ENCODE data around the gene ADAMTSL3. TPM values are rescaled to one million over a fixed set of nuclear protein-coding genes. Genes with fewer than 3 reads are reported as not detected.

Gene ADAMTSL3
- total and polyA plus RNA-seq, 2 of the 4 experiments (the other 2 are of a cell fraction) = under 0.01 to 0.02 TPM

GRCh38 chr15:83871808-83872559 lies 218.1 kb downstream of the ADAMTSL3 start:
- no peak overlapping the region; the same call in 1 of the 2 replicates for H2AK5ac ChIP-seq (ENCODE audit: low read depth, low read length)
- no peaks in the 10 kb centered on the region for H3K27me3 ChIP-seq (ENCODE audit: control insufficient read depth, insufficient read depth, low read length)
- peak overlapping the region; percentile 85 for H2BK120ac ChIP-seq (ENCODE audit: low read depth, low read length)
- dilution Hi-C loops (cut with HindIII; ENCODE audit: low sequenced_read_pairs, unreplicated experiment) (no loop called here), intact Hi-C loops (cut with micrococcal nuclease) (no loop called here), in situ Hi-C loops (cut with MboI; ENCODE audit: low sequenced_read_pairs) (no loop called here)
- CTCF ChIA-PET = no interaction called here
- no peaks in the 10 kb centered on the region for H4K20me1 ChIP-seq (ENCODE audit: insufficient read depth, low read length)
- H3K79me1 ChIP-seq (ENCODE audit: low read depth in 1 of 2, low read length in 2 of 2) = no peaks in the 10 kb centered on the region
- peak overlapping the region; percentile 33; the same call in 1 of the 2 replicates for H3K14ac ChIP-seq (replicated peaks; ENCODE audit: low read depth, low read length)
- peak overlapping the region; percentile 71; the same call in 1 of the 2 replicates for H3K27ac ChIP-seq (ENCODE audit: insufficient read depth, low read length)
- no peak for TF ChIP-seq RCOR1 (IDR thresholded peaks at IDR 0.05; ENCODE audit: insufficient replicate concordance, low read length)
- no peak for TF ChIP-seq RAD21 (IDR thresholded peaks at IDR 0.05; ENCODE audit: low read length)
- no peak for TF ChIP-seq FOS (IDR thresholded peaks at IDR 0.05; ENCODE audit: low read depth, low read length)
- no peak for TF ChIP-seq CHD1 (IDR thresholded peaks at IDR 0.05; ENCODE audit: low read depth, low read length)
- TF ChIP-seq NFE2L2 (IDR thresholded peaks at IDR 0.05; ENCODE audit: low read depth, low read length) = peak; percentile 79
- TF ChIP-seq MXI1 (IDR thresholded peaks at IDR 0.05; ENCODE audit: borderline replicate concordance, low read depth, low read length) = no peak
- no peak for TF ChIP-seq SMC3 (IDR thresholded peaks at IDR 0.05; ENCODE audit: low read depth, low read length)
- TF ChIP-seq BHLHE40 (IDR thresholded peaks at IDR 0.05; ENCODE audit: low read depth, low read length) = no peak
- TF ChIP-seq USF2 (IDR thresholded peaks at IDR 0.05; ENCODE audit: low read depth, low read length) = no peak
- TF ChIP-seq POLR2A (IDR thresholded peaks at IDR 0.05; ENCODE audit: low read depth, low read length) = no peak
- no peak for TF ChIP-seq RFX5 (IDR thresholded peaks at IDR 0.05; ENCODE audit: low read depth, low read length)
- TF ChIP-seq MAFK (IDR thresholded peaks at IDR 0.05; ENCODE audit: low read depth, low read length) = peak; percentile 85
- no peak for TF ChIP-seq CEBPB (IDR thresholded peaks at IDR 0.05; ENCODE audit: low read depth, low read length)
- no peak for TF ChIP-seq ELK1 (IDR thresholded peaks at IDR 0.05; ENCODE audit: borderline replicate concordance, low read depth, low read length)
- ATAC-seq (ENCODE audit: low read depth) = peak; percentile 97
- H2AK9ac ChIP-seq (replicated peaks; ENCODE audit: low read depth, low read length, poor library complexity) = no peak overlapping the region
- peak overlapping the region; percentile 51; the same call in 1 of the 3 replicates for H2BK15ac ChIP-seq (ENCODE audit: low read depth, low read length)
- peak; percentile 86 for DNase-seq
- no peak overlapping the region for H4K91ac ChIP-seq (ENCODE audit: insufficient read depth, low read depth, low read length)
- no peak overlapping the region for H3K56ac ChIP-seq (ENCODE audit: extremely low read depth, insufficient read depth, low read length)
- peak overlapping the region; percentile 84; the same call in 1 of the 2 replicates for H4K5ac ChIP-seq (ENCODE audit: low read depth, low read length)
- H2BK20ac ChIP-seq (ENCODE audit: low read depth, low read length) = peak overlapping the region; percentile 78; the same call in 1 of the 2 replicates
- POLR2A ChIA-PET (ENCODE audit: unreplicated experiment) = no interaction called here
- peaks cover 2% of the 10 kb centered on the region; the same call in 1 of the 2 replicates for H3K9me1 ChIP-seq (ENCODE audit: insufficient read depth, low read length)
- peak overlapping the region; percentile 86 for H3K18ac ChIP-seq (ENCODE audit: low read depth, low read length)
- H3K23ac ChIP-seq (ENCODE audit: low read depth, low read length) = no peak overlapping the region
- no TSS peak for BruUV-seq (replicated peaks)
- H3K9ac ChIP-seq (ENCODE audit: low read depth, low read length) = no peak overlapping the region
- no CpG with 5 or more reads among the region's 7 CpGs for WGBS, 2 experiments (ENCODE audit: extremely low coverage in 2 of 2, insufficient read length in 1 of 2)
- peak overlapping the region; percentile 52; the same call in 1 of the 2 replicates for H3K4ac ChIP-seq (ENCODE audit: low read depth, low read length)
- H2AFZ ChIP-seq (replicated peaks; ENCODE audit: low read length, poor library complexity) = peak overlapping the region; percentile 77
- H3K4me2 ChIP-seq (ENCODE audit: low read depth, low read length) = no peak overlapping the region; the same call in 1 of the 2 replicates
- H3K4me1 ChIP-seq (ENCODE audit: control insufficient read depth, insufficient read depth, low read length) = peaks cover 7% of the 10 kb centered on the region
- no peak overlapping the region for H3K4me3 ChIP-seq (ENCODE audit: insufficient read depth, low read depth, low read length)
- H3K36me3 ChIP-seq (ENCODE audit: control insufficient read depth, insufficient read depth, low read length) = no peaks in the 10 kb centered on the region
- H3K9me3 ChIP-seq (ENCODE audit: control insufficient read depth, insufficient read depth, low read length) = no peaks in the 10 kb centered on the region
- peak overlapping the region; percentile 28 to 76; a peak in 2 of 4 replicates for H4K8ac ChIP-seq (ENCODE audit: low read depth in 2 of 2, low read length in 2 of 2)
- H2BK5ac ChIP-seq (ENCODE audit: low read depth, low read length, poor library complexity, severe bottlenecking) = no peak overlapping the region
